H9 (cell line): ENCODE measurements around the gene HMOX1. TPM values are rescaled to one million over a fixed set of nuclear protein-coding genes. Genes with fewer than 3 reads are reported as not detected.

Experiments
- DNase-seq: peaks from one replicate; pipeline ENCODE4 v3.0.0-alpha.2; 2017
- H2AFZ ChIP-seq: one replicate; pipeline ENCODE4 v1.6.1; 2013; ENCODE audit warnings: mild to moderate bottlenecking, low read length, control low read depth, moderate library complexity
- H2AK5ac ChIP-seq: 2 replicates; pipeline ENCODE4 v1.6.1; 2013; ENCODE audit warnings: low read length, control low read depth, mixed read lengths; ENCODE audit not compliant: insufficient read length
- H2BK120ac ChIP-seq: one replicate; pipeline ENCODE4 v1.6.1; 2013; ENCODE audit warnings: low read depth, mild to moderate bottlenecking, low read length, control low read depth, inconsistent platforms; ENCODE audit not compliant: poor library complexity, severe bottlenecking
- H2BK12ac ChIP-seq: 2 replicates; pipeline ENCODE4 v1.6.1; 2013; ENCODE audit warnings: low read length, control low read depth, mixed read lengths, low read depth; ENCODE audit not compliant: insufficient read length
- H2BK15ac ChIP-seq: 2 replicates; pipeline ENCODE4 v1.6.1; 2013; ENCODE audit warnings: low read depth, low read length, control low read depth
- H2BK20ac ChIP-seq: one replicate; pipeline ENCODE4 v1.6.1; 2013; ENCODE audit warnings: low read depth, mild to moderate bottlenecking, low read length, control low read depth, inconsistent platforms; ENCODE audit not compliant: poor library complexity, severe bottlenecking
- H2BK5ac ChIP-seq: 2 replicates; pipeline ENCODE4 v1.6.1; 2013; ENCODE audit warnings: low read length, control low read depth, mixed read lengths; ENCODE audit not compliant: insufficient read length
- H3K14ac ChIP-seq: 2 replicates; pipeline ENCODE4 v1.6.1; 2013; ENCODE audit warnings: low read length, control low read depth; ENCODE audit not compliant: insufficient read depth
- H3K18ac ChIP-seq: 2 replicates; pipeline ENCODE4 v1.6.1; 2013; ENCODE audit warnings: low read depth, mild to moderate bottlenecking, mixed read lengths, low read length, control low read depth; ENCODE audit not compliant: insufficient read length
- H3K23ac ChIP-seq: 2 replicates; pipeline ENCODE4 v1.6.1; 2013; ENCODE audit warnings: low read length, control low read depth, mixed read lengths, low read depth; ENCODE audit not compliant: insufficient read length
- H3K23me2 ChIP-seq: 2 replicates; pipeline ENCODE4 v1.6.1; 2013; ENCODE audit warnings: low read depth, mild to moderate bottlenecking, mixed read lengths, low read length, control low read depth; ENCODE audit not compliant: insufficient read length, poor library complexity, severe bottlenecking
- H3K27ac ChIP-seq: 2 replicates; pipeline ENCODE4 v1.5.1; 2013; ENCODE audit warnings: low read length, control low read depth, mixed read lengths, low read depth; ENCODE audit not compliant: insufficient read length
- H3K27me3 ChIP-seq: 2 replicates; pipeline ENCODE4 v1.6.1; 2013; ENCODE audit warnings: low read length, control low read depth, inconsistent platforms; ENCODE audit not compliant: insufficient read depth
- H3K4ac ChIP-seq: 2 replicates; pipeline ENCODE4 v1.6.1; 2013; ENCODE audit warnings: low read depth, mild to moderate bottlenecking, control low read depth, inconsistent platforms, low read length, moderate library complexity
- H3K4me1 ChIP-seq: 2 replicates; pipeline ENCODE4 v1.6.1; 2013; ENCODE audit warnings: low read length, control low read depth, inconsistent platforms; ENCODE audit not compliant: insufficient read depth
- H3K4me2 ChIP-seq: 2 replicates; pipeline ENCODE4 v1.6.1; 2013; ENCODE audit warnings: low read length, control low read depth, mixed read lengths; ENCODE audit not compliant: insufficient read length, insufficient read depth
- H3K56ac ChIP-seq: 2 replicates; pipeline ENCODE4 v1.6.1; 2013; ENCODE audit warnings: low read depth, mild to moderate bottlenecking, mixed read lengths, low read length, control low read depth; ENCODE audit not compliant: insufficient read length
- H3K79me1 ChIP-seq: 2 replicates; pipeline ENCODE4 v1.6.1; 2013; ENCODE audit warnings: low read depth, mild to moderate bottlenecking, moderate library complexity, low read length, control low read depth, inconsistent platforms; ENCODE audit not compliant: insufficient read depth, poor library complexity, severe bottlenecking
- H3K79me2 ChIP-seq: 2 replicates; pipeline ENCODE4 v1.6.1; 2013; ENCODE audit warnings: low read length, control low read depth, inconsistent platforms; ENCODE audit not compliant: insufficient read depth
- H3K9ac ChIP-seq: 2 replicates; pipeline ENCODE4 v1.6.1; 2013; ENCODE audit warnings: low read length, control low read depth, mixed read lengths; ENCODE audit not compliant: insufficient read length; ENCODE audit errors: extremely low read depth
- H3K9me3 ChIP-seq: one replicate; pipeline ENCODE4 v1.6.1; 2013; ENCODE audit warnings: low read depth, low read length, inconsistent platforms; ENCODE audit not compliant: control insufficient read depth
- H3T11ph ChIP-seq: one replicate; pipeline ENCODE4 v1.6.1; 2013; ENCODE audit warnings: mild to moderate bottlenecking, low read length, control low read depth, inconsistent platforms
- H4K20me1 ChIP-seq: one replicate; pipeline ENCODE4 v1.6.1; 2013; ENCODE audit not compliant: control insufficient read depth, insufficient read length, insufficient read depth
- H4K5ac ChIP-seq: 2 replicates; pipeline ENCODE4 v1.6.1; 2013; ENCODE audit warnings: low read depth, mild to moderate bottlenecking, mixed read lengths, low read length, control low read depth; ENCODE audit not compliant: insufficient read length
- H4K8ac ChIP-seq: replicated peaks from 2 replicates; pipeline ENCODE4 v1.6.1; 2013; ENCODE audit warnings: low read length, control low read depth, mixed read lengths, low read depth; ENCODE audit not compliant: insufficient read length
- H4K91ac ChIP-seq: 2 replicates; pipeline ENCODE4 v1.6.1; 2013; ENCODE audit warnings: low read depth, mild to moderate bottlenecking, moderate library complexity, mixed read lengths, low read length, control low read depth; ENCODE audit not compliant: insufficient read length
- H3K27ac Mint-ChIP-seq, 3 experiments: 2 replicates in 2 of 3; 3 replicates in 1 of 3; pipeline ENCODE4 v1.8.0; 2020 to 2021; ENCODE audit warnings: mixed read lengths in 3 of 3, mild to moderate bottlenecking in 1 of 3, moderate library complexity in 1 of 3
- H3K27me3 Mint-ChIP-seq: 2 replicates; pipeline ENCODE4 v1.8.0; 2021; ENCODE audit warnings: low read depth, mild to moderate bottlenecking, moderate library complexity, mixed read lengths
- H3K36me3 Mint-ChIP-seq, 3 experiments: 2 replicates in 2 of 3; 3 replicates in 1 of 3; pipeline ENCODE4 v1.8.0; 2020 to 2021; ENCODE audit warnings: low read depth in 3 of 3, mixed read lengths in 3 of 3; ENCODE audit not compliant: insufficient read depth in 1 of 3
- H3K4me1 Mint-ChIP-seq, 2 experiments: 2 replicates each; pipeline ENCODE4 v1.8.0; 2020; ENCODE audit warnings: mixed read lengths in 2 of 2
- H3K4me3 Mint-ChIP-seq, 2 experiments: 2 replicates in 1 of 2; 3 replicates in 1 of 2; pipeline ENCODE4 v1.8.0; 2020 to 2021; ENCODE audit warnings: mild to moderate bottlenecking in 2 of 2, mixed read lengths in 2 of 2, moderate library complexity in 1 of 2
- H3K9me3 Mint-ChIP-seq, 2 experiments: 2 replicates in 1 of 2; 3 replicates in 1 of 2; pipeline ENCODE4 v1.8.0; 2020; ENCODE audit warnings: mild to moderate bottlenecking in 2 of 2, mixed read lengths in 2 of 2, moderate library complexity in 1 of 2
- WGBS: extraction: QIAGEN DNeasy Blood & Tissue Kit; methylation state at CpG from one replicate; pipeline ENCODE4 v1.1.7; 2013; ENCODE audit warnings: missing lambda C conversion rate, low lambda C conversion rate, mixed read lengths; ENCODE audit not compliant: insufficient read length; ENCODE audit errors: extremely low coverage; 5-methylcytosine and 5-hydroxymethylcytosine counted together
- total RNA-seq: library from RNA; stranded (reverse); gene quantifications from 2 replicates; pipeline ENCODE4 v1.2.1, GENCODE V29; 2021
- TF ChIP-seq, protein P1 (sequence below): fragments of 200-600 bp; sonication (generic); conservative IDR thresholded peaks from 3 replicates; pipeline ENCODE4 v1.8.0; 2021; ENCODE audit warnings: antibody characterized with exemption, mild to moderate bottlenecking

The HMOX1 gene
- total RNA-seq, 1 experiment from 2014 or later: 22.7 TPM

DNA sequence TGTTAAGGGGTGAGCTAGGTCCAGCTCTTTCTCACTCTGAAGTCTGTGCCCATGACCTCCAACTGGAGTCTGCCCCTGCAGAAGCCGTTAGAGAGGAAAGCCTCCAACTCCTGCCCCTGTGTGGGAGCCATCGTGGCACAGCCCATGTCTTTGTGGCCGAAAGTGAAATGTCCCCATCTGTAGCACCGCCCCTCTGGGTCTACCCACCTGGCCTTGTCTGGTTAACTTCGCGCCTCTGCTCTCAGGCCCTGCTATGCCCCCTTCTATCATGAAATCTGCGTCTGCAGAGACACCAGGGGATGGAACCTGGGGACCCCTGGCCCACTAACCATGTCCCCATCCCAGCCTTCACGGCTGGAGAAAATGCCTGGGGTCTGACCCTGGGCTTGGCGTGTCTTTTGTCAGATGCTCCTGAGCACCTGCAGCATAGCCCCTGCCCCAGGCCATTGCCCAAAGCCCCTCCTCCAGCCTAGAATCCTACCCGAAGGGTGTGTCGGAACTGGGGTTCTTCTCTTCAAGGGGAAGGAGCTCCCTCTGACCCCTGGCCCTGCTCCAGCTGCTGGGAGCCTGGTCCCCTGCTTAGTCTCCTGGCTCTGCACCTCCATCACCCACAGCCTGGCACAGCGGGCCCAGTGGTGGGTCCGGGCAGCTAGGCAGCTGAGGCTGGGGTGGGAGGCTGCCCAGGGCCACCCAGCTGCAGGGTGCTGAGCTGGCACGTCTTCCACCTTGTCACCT is 35.8 kb upstream of the HMOX1 start:
- no peak for DNase-seq
- no peak overlapping the region for H2BK12ac ChIP-seq
- no peak overlapping the region for H3K9ac ChIP-seq
- no peak overlapping the region for H3K4ac ChIP-seq
- H2BK15ac ChIP-seq: no peak overlapping the region
- no peak overlapping the region for H3K23ac ChIP-seq
- no peak overlapping the region for H4K5ac ChIP-seq
- no peak overlapping the region for H3K14ac ChIP-seq
- no peaks in the 10 kb centered on the region; the same call in 1 of the 2 replicates for H3K79me2 ChIP-seq
- Mint-ChIP-seq H3K9me3 (no peaks in the 10 kb centered on the region), H3K4me1 (peaks cover 4 to 6% of the 10 kb centered on the region in 2 experiments; a peak in 3 of 4 replicates), H3K27me3 (no peaks in the 10 kb centered on the region), H3K36me3 (peaks cover 3 to 6% (median 4%) of the 10 kb centered on the region in 3 experiments; a peak in 4 of 7 replicates), H3K27ac (peak overlapping the region in 2 of 3 experiments; percentile 49 to 91; a peak in 2 of 7 replicates), H3K4me3 (no peak overlapping the region; a peak in 1 of 5 replicates)
- no peak overlapping the region for H2BK120ac ChIP-seq
- no peak overlapping the region for H2BK5ac ChIP-seq
- no peak overlapping the region for H3T11ph ChIP-seq
- H4K8ac ChIP-seq: no peak overlapping the region
- H4K91ac ChIP-seq: no peak overlapping the region
- H3K27me3 ChIP-seq: no peaks in the 10 kb centered on the region
- no peaks in the 10 kb centered on the region for H3K9me3 ChIP-seq
- TF ChIP-seq, protein P1, sequence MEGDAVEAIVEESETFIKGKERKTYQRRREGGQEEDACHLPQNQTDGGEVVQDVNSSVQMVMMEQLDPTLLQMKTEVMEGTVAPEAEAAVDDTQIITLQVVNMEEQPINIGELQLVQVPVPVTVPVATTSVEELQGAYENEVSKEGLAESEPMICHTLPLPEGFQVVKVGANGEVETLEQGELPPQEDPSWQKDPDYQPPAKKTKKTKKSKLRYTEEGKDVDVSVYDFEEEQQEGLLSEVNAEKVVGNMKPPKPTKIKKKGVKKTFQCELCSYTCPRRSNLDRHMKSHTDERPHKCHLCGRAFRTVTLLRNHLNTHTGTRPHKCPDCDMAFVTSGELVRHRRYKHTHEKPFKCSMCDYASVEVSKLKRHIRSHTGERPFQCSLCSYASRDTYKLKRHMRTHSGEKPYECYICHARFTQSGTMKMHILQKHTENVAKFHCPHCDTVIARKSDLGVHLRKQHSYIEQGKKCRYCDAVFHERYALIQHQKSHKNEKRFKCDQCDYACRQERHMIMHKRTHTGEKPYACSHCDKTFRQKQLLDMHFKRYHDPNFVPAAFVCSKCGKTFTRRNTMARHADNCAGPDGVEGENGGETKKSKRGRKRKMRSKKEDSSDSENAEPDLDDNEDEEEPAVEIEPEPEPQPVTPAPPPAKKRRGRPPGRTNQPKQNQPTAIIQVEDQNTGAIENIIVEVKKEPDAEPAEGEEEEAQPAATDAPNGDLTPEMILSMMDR: no peak
- H3K18ac ChIP-seq: no peak overlapping the region
- no peak overlapping the region for H2AK5ac ChIP-seq
- H3K23me2 ChIP-seq: no peaks in the 10 kb centered on the region
- H3K79me1 ChIP-seq: no peaks in the 10 kb centered on the region
- H2BK20ac ChIP-seq: no peak overlapping the region
- H3K4me2 ChIP-seq: no peak overlapping the region
- H4K20me1 ChIP-seq: no peaks in the 10 kb centered on the region
- H2AFZ ChIP-seq: no peak overlapping the region
- H3K56ac ChIP-seq: no peak overlapping the region
- no peaks in the 10 kb centered on the region for H3K4me1 ChIP-seq
- WGBS: no CpG with 5 or more reads among the region's 14 CpGs
- H3K27ac ChIP-seq: no peak overlapping the region
